HG02623 (cell line): Measurements from ENCODE around the gene DPY30.

Source experiments
- ATAC-seq: cut with Tn5 transposase; IDR thresholded peaks from one replicate; pipeline ENCODE4 v1.9.1; 2021; ENCODE audit warnings: moderate library complexity; ENCODE audit not compliant: unreplicated experiment

Gene DPY30

GRCh38 chr2:32010280-32010669 lies 29.3 kb downstream of the DPY30 start:
- ATAC-seq = peak; percentile 45

DNA sequence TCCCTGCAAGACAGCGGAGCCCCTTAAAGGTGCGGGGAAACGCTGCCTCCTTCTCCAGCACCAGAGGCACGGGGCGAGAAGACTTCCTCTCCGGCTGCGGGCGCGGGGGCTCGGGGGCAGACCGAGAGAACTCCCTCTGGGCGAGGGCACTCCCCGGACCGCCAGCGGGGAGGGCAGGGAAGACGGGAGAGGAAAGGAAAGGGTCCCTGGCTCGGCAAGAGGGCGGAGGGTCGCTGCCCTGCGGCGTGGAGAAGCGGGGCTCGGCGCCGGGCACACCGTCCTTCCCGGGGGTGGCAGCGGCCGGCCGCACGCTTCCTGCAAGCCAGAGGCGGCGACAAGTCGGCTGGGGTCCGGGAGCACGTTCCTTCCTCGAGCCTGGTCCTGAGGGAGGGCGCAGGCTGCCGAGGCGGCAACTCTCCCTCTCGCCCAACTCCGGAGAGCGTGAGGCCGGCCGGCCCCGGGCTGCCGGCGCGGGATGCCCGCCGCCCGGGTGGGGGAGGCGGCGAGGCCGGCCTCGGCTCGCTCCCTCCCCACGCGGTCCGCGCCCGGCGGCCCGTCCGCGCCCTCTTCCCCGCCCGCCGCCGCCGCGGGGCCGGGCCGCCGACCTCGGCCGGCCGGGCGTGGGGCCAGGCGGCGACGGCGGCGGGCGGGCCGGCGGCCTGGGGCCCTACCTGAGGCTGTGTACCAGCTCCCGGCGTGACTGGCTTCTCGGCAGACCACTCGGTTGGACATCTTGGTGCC lies 29.9 kb downstream of the DPY30 start:
- ATAC-seq = peak; percentile 19

- no peak for ATAC-seq
These were observed 30.6 kb downstream of the DPY30 start for GRCh38 chr2:32008805-32009515.

DNA sequence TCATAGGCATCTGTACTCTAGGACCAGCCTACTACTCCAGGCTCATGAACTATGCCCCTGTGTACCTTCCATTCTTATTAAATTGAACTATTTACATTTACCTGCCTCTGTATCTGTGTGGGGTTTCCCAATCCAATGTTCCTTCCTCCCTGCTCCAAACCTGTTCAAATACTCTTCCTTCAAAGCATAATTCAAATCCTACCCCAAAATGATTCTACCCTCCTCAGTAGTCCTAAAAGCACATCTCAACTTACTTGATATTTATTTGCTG lies 32.5 kb downstream of the DPY30 start:
- no peak for ATAC-seq

DNA sequence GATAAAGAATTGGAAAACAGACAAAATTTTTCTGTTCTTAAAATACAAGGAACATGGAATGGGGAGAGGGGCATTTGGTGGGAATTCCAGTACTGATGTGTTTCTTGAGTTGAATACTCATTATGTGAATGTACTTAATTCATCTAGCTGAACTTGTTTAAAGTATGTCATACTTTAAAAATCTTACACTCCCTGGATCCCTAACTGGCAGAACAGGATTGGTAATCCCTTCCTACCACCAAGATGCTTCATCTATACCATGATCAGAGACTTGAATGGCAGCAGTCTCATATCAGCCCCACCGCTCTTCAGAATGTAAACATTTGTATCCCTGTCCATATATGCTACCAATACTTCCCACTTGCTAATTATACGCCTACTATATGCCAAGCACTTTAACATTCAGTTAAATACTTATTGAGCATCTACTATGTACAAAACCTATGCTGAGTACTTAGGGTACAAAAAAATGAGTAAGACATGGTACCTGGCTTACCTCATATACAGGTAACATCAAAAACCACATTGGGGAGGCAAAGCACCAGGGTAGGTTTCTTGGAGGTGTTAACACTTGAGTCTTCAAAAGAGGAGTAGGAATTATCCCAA lies 34.1 kb downstream of the DPY30 start:
- no peak for ATAC-seq

GRCh38 chr2:32003791-32004190 lies 35.8 kb downstream of the DPY30 start:
- ATAC-seq = no peak

DNA sequence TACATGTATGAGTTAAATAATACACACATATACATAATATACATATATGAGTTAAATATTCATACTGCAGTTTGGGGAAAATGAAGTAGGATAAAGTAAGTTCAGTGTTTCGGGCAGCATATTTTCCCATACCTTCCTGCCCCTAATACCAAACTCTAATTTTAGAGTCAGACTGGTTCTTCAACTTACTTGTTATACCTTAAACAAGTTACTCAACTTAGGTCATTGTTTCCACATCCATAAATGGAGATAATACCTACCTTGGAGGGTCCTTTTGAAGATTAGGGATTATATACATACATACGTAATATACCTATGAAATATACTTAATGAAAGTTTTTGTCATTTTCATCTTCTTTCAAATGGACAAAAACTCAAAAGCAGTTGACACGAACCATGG lies 37.2 kb downstream of the DPY30 start:
- ATAC-seq = no peak

GRCh38 chr2:31999438-31999837 lies 40.2 kb downstream of the DPY30 start:
- no peak for ATAC-seq

DNA sequence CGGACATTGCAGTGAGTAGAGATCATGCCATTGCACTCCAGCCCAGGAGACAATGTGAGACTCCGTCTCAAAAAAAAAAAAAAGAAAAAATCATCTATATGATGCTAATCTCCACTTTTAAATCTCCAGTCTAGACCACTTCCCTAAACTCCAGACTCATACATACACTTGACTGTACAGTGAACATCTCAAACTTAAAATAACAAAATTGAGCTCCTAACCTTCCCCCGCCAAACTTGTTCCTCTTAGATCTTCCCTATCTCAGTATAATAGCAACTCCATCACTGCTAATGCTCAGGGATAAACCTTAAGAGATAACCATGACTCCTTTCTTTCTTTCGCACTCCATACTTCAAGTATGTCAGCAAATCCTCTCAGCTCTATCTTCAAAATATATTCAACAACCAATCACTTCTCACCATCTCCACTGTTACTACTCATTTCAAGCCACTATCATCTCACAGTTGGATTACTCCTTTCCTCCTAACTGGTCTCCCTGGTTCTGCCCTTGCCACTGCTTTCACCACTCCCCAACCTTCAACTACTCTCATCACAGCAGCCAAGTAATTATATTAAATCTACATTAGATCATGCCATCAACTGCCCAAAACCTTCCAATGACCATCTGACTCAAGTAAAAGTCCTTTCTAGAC lies 40.7 kb downstream of the DPY30 start:
- no peak for ATAC-seq

DNA sequence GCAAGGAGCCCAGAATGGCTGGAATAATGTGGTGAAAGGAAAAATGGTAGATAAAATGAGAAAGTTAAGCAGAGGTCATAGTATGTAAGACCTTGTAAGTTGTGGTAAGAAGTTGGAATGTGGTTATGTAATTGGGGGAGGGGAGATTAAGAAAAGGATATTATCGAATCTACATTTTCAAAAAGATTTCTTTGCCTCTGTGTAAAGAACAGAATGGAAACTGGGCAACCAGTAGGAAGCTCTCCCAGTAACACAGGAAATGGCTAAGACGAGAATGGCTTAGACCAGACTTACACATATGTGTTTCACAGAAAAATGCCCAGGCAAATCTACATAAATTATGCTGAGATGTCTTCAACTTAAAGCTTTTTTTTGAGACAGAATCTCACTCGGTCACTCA lies 42.0 kb downstream of the DPY30 start:
- no peak for ATAC-seq

DNA sequence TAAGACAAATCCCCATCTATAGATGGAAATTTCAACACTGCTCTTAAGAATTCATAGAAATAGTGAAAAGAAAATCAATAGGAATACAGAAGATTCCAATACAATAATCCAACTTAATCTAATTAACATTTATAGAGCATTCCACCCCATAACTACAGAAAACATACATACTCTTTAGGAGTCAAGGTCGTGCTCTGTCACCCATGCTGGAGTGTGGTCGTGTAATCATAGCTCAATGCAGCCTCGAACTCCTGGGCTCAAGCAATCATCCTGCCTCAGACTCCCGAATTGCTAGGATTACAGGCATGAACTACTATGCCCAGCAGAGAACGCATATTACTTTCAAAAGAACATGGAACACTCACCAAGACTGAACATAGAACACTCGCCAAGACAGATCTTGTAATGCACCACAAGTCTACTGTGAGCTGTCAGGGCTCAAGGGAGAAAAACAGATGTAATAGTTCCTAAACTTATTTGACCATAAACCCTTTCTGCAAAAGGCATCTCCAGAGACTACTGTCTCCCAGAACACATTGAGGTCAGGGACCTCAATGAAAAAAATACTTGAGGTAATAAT lies 42.9 kb downstream of the DPY30 start:
- ATAC-seq = no peak

DNA sequence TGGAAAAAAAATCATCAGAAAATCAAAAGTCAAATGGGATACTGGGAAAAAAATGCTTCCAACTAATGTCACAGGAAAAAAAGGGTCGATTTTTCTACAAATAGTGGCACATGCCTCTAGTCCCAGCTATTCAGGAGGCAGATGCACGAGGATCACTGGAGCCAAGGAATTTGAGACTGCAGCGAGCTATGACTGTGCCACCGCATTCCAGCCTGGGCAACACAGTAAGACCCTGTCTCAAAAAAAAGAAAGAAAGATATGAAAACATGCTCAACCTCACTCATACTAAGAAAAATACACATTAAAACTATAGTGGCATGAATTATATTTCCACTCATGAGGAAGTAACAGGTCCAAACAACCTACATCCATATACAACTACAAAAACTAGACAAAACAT lies 46.7 kb downstream of the DPY30 start:
- no peak for ATAC-seq

DNA sequence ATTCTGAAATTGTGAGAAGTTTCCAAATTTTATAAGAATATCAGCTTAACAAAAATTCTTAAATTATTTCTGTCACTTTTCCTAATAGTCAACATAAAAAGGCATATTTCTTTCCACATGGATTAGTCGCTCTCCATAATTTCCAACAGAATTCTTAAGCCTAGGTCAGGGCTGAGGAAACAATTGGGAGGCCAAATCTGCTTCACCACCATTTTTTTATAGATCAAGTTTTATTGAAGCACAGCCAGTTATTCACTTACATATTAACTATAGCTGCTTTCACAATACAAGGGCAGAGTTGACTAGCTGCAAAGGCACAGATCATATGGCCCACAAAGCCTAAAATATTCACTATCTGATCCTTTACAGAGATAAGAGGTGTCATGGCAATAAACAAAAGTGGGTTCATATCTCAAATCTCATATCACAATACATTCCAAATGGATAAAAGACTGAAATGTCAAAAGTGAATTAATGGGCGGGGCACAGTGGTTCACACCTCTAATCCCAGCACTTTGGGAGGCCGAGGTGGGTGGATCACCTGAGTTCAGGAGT lies 47.5 kb downstream of the DPY30 start:
- no peak for ATAC-seq

DNA sequence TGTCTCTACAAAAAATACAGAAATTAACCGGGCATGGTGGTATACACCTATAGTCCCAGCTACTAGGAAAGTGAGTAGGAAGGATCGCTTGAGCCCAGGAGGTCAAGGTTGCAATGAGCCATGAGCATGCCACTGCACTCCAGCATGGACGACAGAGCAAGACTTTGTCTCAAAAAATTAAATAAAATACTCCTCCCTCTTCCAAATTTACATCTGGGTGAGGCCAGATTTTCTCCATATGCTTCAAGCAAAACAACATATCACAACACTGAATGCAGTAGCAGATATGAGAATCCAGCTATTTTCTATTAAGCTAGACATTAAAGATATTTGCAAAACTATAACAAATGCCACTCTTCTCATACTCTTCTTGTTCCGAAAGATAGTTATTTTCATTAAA lies 49.7 kb downstream of the DPY30 start:
- no peak for ATAC-seq

GRCh38 chr2:31987454-31988220 lies 52.0 kb downstream of the DPY30 start:
- ATAC-seq = no peak

- ATAC-seq = no peak
These were observed 52.7 kb downstream of the DPY30 start for GRCh38 chr2:31986906-31987305.

GRCh38 chr2:31983762-31984467 lies 55.7 kb downstream of the DPY30 start:
- no peak for ATAC-seq

GRCh38 chr2:31980674-31981356 lies 58.8 kb downstream of the DPY30 start:
- peak; percentile 98 for ATAC-seq

DNA sequence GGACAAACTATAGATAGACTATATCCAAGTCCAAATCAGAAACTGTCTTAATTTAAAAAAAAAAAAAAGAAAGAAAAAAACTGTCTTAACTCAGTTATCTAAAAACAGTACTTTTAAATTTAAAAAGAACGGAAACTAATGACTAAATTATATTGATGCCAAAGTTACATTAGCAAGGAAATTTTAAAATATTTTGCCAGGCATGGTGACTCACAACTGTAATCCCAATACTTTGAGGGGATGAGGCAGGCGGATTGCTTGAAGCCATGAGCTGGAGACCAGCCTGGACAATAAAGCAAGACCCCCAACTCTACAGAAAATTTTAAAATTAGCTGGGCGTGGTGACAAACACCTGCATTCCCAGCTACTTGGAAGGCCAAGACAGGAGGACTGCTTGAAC lies 59.6 kb downstream of the DPY30 start:
- no peak for ATAC-seq
